Body of pancreas (tissue), 4 donors: ENCODE results near the gene GTF3C5. TPM values are rescaled to one million over a fixed set of nuclear protein-coding genes. Genes with fewer than 3 reads are reported as not detected.

Source experiments
- ATAC-seq: fragments of 150-250 bp; one replicate; pipeline ENCODE4 v1.9.1; 2016
- DNase-seq, 4 donors: peaks; one replicate each; pipeline ENCODE4 v3.0.0-alpha.2; 2019
- H3K27ac ChIP-seq, 4 donors: fragments of 200-600 bp; sonication (generic); 1 replicate in 3 of 4; 2 replicates in 1 of 4; pipeline versions ENCODE4 v1.5.1 to v1.6.1; 2016 to 2019; ENCODE audit warnings: mild to moderate bottlenecking in 1 of 4, mixed read lengths in 1 of 4, moderate library complexity in 1 of 4
- H3K27me3 ChIP-seq, 2 donors: fragments of 200-600 bp; sonication (generic); one replicate each; pipeline ENCODE4 v1.6.0; 2016; ENCODE audit warnings: mild to moderate bottlenecking in 1 of 2
- H3K36me3 ChIP-seq, 2 donors: fragments of 200-600 bp; sonication (generic); replicated peaks in 1 of 2; 2 replicates each; pipeline ENCODE4 v1.5.1; 2016; ENCODE audit warnings: low read depth in 2 of 2; ENCODE audit not compliant: insufficient read depth in 1 of 2
- H3K4me1 ChIP-seq: fragments of 200-600 bp; sonication (generic); one replicate; pipeline ENCODE4 v1.6.0; 2016
- H3K4me3 ChIP-seq, 2 donors: fragments of 200-600 bp; sonication (generic); 1 replicate in 1 of 2; 2 replicates in 1 of 2; pipeline ENCODE4 v1.5.1; 2016 to 2019
- H3K9me3 ChIP-seq, 3 donors: fragments of 200-600 bp; sonication (generic); 1 replicate in 2 of 3; 2 replicates in 1 of 3; pipeline ENCODE4 v1.5.1; 2016
- POLR2A ChIP-seq, 3 donors: fragments of 450-650 bp; IDR thresholded peaks; one replicate each; pipeline ENCODE4 v1.6.1; 2016; ENCODE audit warnings: antibody characterized with exemption in 3 of 3, mild to moderate bottlenecking in 2 of 3
- WGBS, 2 donors: methylation state at CpG; one replicate each; pipeline ENCODE4 v1.1.5; 2017; 5-methylcytosine and 5-hydroxymethylcytosine counted together
- intact Hi-C: fragments of 100-400 bp; cut with DNase I; formaldehyde crosslinking; loops from one replicate; pipeline ENCODE4 v1.15.1; 2023
- total RNA-seq, 2 donors: library from RNA; depleted of rRNA; stranded (reverse); fragments of >200 nt; gene quantifications; one replicate each; pipeline ENCODE4 v1.1.0, GENCODE V29; 2016
- TF ChIP-seq, protein P1 (sequence below), 7 experiments: fragments of 450-650 bp in 4 of 7; fragments of 200-600 bp in 3 of 7; sonication (generic) in 3 of 7; IDR thresholded peaks; one replicate each; pipeline ENCODE4 v1.5.1; 2016 to 2019; ENCODE audit warnings: antibody characterized with exemption in 7 of 7

Gene GTF3C5
- total RNA-seq, 2 donors from 2014 or later, result 43.1 to 57.7 TPM

GRCh38 chr9:133057006-133057405 lies 26.2 kb downstream of the GTF3C5 start:
- no peak for TF ChIP-seq POLR2A (IDR thresholded peaks at IDR 0.05)
- peak; percentile 40 to 73 (median 61) for DNase-seq
- intact Hi-C loops, result no loop called here
- no peak for ATAC-seq
- H3K4me3 ChIP-seq, result no peak overlapping the region
- peaks cover 96% of the 10 kb centered on the region for H3K4me1 ChIP-seq
- no peaks in the 10 kb centered on the region for H3K9me3 ChIP-seq
- H3K36me3 ChIP-seq, result peaks cover 0 to 4% of the 10 kb centered on the region in 2 donors
- no peaks in the 10 kb centered on the region for H3K27me3 ChIP-seq
- peak overlapping the region; percentile 17 to 98 (median 95) for H3K27ac ChIP-seq
- 39 to 47% methylated on average over 5 to 6 of the region's 8 CpGs for WGBS, 2 donors

- H3K36me3 ChIP-seq, result peaks cover 0 to 4% of the 10 kb centered on the region in 2 donors
- peaks cover 91% of the 10 kb centered on the region for H3K4me1 ChIP-seq
- no peaks in the 10 kb centered on the region for H3K27me3 ChIP-seq
- WGBS, 2 donors, result 85 to 92% methylated on average over 10 to 11 of the region's 12 CpGs
- TF ChIP-seq POLR2A (IDR thresholded peaks at IDR 0.05), result no peak
- TF ChIP-seq, protein P1, sequence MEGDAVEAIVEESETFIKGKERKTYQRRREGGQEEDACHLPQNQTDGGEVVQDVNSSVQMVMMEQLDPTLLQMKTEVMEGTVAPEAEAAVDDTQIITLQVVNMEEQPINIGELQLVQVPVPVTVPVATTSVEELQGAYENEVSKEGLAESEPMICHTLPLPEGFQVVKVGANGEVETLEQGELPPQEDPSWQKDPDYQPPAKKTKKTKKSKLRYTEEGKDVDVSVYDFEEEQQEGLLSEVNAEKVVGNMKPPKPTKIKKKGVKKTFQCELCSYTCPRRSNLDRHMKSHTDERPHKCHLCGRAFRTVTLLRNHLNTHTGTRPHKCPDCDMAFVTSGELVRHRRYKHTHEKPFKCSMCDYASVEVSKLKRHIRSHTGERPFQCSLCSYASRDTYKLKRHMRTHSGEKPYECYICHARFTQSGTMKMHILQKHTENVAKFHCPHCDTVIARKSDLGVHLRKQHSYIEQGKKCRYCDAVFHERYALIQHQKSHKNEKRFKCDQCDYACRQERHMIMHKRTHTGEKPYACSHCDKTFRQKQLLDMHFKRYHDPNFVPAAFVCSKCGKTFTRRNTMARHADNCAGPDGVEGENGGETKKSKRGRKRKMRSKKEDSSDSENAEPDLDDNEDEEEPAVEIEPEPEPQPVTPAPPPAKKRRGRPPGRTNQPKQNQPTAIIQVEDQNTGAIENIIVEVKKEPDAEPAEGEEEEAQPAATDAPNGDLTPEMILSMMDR (IDR thresholded peaks at IDR 0.05), result no peak
- no peaks in the 10 kb centered on the region for H3K9me3 ChIP-seq
- no peak for ATAC-seq
- H3K27ac ChIP-seq, result peak overlapping the region; percentile 17 to 98 (median 95)
- intact Hi-C loops, result no loop called here
- no peak for DNase-seq
- H3K4me3 ChIP-seq, result no peak overlapping the region
Measured at GRCh38 chr9:133057553-133057952, 26.8 kb downstream of the GTF3C5 start.

DNA sequence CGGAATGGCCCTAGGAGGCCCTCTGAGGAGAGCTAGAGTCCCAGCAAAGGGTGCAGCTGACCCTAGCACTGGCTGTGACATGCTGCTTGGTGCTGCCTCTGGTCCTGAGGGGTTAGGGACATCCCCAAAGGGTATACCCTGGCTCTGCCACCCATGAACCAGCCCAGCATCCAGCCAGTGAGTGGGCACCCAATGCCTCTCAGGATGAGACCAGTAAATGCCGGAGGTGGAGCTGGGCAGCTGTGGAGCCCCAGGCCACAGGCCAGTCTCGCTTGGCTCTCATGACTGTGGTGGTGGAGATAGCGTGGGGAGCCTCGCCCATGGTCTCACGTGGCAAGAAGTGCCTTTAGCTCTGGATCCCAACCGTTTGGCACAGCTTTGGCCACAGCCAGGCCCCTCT lies 27.3 kb downstream of the GTF3C5 start:
- peak overlapping the region in 3 of 4 donors; percentile 93 to 98 (median 97) for H3K27ac ChIP-seq
- 61 to 70% methylated on average over 3 to 7 of the region's 7 CpGs for WGBS, 2 donors

DNA sequence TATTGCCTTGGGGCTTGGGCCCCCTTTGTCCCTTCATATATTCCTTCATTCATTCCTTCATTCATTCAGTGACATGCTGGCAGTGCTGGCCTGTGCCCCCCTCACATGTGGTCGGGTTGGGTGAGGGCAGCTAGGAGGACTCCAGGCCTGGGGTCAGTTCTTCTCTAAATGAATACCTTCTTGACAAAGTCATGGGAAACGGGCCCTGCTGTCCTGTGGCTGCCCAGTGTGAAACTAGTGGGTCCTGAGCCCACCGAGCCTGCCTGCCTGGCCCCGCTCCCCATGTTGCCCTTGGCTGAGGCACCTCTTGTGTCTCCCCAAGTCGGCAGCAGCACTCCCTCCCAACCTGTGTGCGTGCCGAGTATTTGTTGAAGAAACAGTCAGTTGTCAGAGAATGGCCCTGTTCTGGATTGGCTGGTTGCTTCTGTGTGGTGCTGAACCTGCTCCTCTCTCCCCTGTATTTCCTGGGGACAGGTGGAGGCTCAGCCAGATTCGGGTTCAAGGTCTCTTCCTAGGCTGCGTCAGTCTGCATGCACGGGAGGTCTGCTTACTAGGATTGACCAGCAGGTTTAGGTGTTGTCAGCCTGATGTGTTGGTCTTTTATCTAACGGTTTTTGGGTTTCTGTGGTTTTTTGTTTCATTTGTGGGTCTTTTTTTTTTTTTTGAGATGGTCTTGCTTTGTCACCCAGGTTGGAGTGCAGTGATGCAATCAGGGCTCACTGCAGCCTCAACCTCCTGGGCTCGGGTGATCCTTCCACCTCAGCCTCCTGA lies 27.9 kb downstream of the GTF3C5 start:
- H3K27ac ChIP-seq, result peak overlapping the region; percentile 67 to 98 (median 95)
- ATAC-seq (no peak), DNase-seq (peak in 2 of 4 donors; percentile 36 to 40)
- intact Hi-C loops, result no loop called here
- WGBS, 2 donors, result 38 to 43% methylated on average over 9 to 12 of the region's 12 CpGs
- H3K4me3 ChIP-seq, result no peak overlapping the region
- peaks cover 79% of the 10 kb centered on the region for H3K4me1 ChIP-seq
- H3K27me3 ChIP-seq, result no peaks in the 10 kb centered on the region
- TF ChIP-seq, protein P1 (IDR thresholded peaks at IDR 0.05), result no peak
- no peak for TF ChIP-seq POLR2A (IDR thresholded peaks at IDR 0.05)
- peaks cover 0 to 4% of the 10 kb centered on the region in 2 donors for H3K36me3 ChIP-seq
- H3K9me3 ChIP-seq, result no peaks in the 10 kb centered on the region

More for the DNA sequence above, 27.3 kb downstream of the GTF3C5 start:
- intact Hi-C loops, result no loop called here
- Histone ChIP-seq H3K4me1 (peaks cover 86% of the 10 kb centered on the region), H3K4me3 (no peak overlapping the region), H3K27me3 (no peaks in the 10 kb centered on the region), H3K9me3 (no peaks in the 10 kb centered on the region), H3K36me3 (peaks cover 0 to 4% of the 10 kb centered on the region in 2 donors)
- TF ChIP-seq POLR2A (IDR thresholded peaks at IDR 0.05), result no peak
- TF ChIP-seq, protein P1 (IDR thresholded peaks at IDR 0.05), result no peak
- no peak for DNase-seq
- no peak for ATAC-seq

DNA sequence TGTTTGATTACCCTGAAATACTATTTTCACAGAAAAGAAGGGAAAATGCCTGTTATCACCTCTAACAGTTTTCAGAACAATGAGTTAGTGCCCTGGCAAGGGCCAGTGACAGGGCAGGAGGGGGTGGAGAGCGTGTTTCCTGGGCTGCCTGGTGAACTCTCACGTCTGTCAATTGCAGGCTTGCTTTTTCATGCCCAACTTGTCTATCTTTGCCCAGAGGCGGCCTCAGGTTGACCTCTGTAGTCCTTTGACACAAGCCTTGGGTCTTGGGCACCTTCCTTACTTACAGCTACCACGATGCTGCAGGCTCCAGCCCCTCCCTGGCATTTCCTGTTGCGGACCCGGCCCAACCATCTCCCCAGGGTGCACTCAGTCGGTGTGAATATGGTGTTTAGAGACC lies 28.8 kb downstream of the GTF3C5 start:
- peak; percentile 25 for ATAC-seq
- intact Hi-C loops, result no loop called here

More for the DNA sequence above, 28.8 kb downstream of the GTF3C5 start:
- Histone ChIP-seq H3K36me3 (peaks cover 0 to 4% of the 10 kb centered on the region in 2 donors), H3K4me1 (peaks cover 70% of the 10 kb centered on the region), H3K9me3 (no peaks in the 10 kb centered on the region), H3K4me3 (no peak overlapping the region), H3K27me3 (no peaks in the 10 kb centered on the region), H3K27ac (peak overlapping the region; percentile 37 to 98 (median 95))
- DNase-seq, result peak; percentile 77 to 87 (median 80)
- TF ChIP-seq, protein P1 (IDR thresholded peaks at IDR 0.05), result no peak
- no peak for TF ChIP-seq POLR2A (IDR thresholded peaks at IDR 0.05)
- 21 to 49% methylated on average over 7 of the region's 7 CpGs for WGBS, 2 donors
